ENCODE results near the gene TNNC2.
"Not testable (repeated sequence)": the region's sequence is repeated elsewhere in the genome, so short reads cannot be mapped to it uniquely, and the experiment has no call there.

TNNC2 gene

GRCh38 chr20:45827030-45827652 is at the start of gene TNNC2:
TSS of gene TNNC2 (minus strand) at chr20:45827312. CDS start at chr20:45827248, 64 bp downstream.
- in situ Hi-C loops (cut with MboI; ENCODE audit: low pct_unique_long_range_greater_than_20kb, low sequenced_read_pairs): loop anchor here (10.0 kb wide), 1 partner anchor 128 kb away; no protein-coding TSS in a partner anchor
- DNase-seq: no peak

GRCh38 chr20:45874576-45874975 is 47.5 kb upstream of the TNNC2 start:
- DNase-seq: no peak
- in situ Hi-C loops (cut with MboI; ENCODE audit: low pct_unique_long_range_greater_than_20kb, low sequenced_read_pairs): no loop called here

DNA sequence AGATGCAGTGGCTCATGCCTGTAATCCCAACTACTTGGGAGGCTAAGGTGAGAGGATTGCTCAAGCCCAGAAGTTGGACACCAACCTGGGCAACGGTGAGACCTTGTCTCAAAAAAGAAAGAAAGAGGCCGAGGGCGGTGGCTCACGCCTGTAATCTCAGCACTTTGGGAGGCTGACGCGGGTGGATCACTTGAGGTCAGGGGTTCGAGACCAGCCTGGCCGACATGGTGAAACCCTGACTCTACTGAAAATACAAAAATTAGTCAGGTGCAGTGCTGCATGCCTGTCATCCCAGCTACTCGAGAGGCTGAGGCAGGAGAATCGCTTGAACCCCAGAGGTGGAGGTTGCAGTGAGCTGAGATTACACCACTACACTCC is 47.0 kb upstream of the TNNC2 start:
- in situ Hi-C loops (cut with MboI; ENCODE audit: low pct_unique_long_range_greater_than_20kb, low sequenced_read_pairs); DNase-seq: not testable (repeated sequence)

GRCh38 chr20:45873409-45874103 is 46.4 kb upstream of the TNNC2 start:
- in situ Hi-C loops (cut with MboI; ENCODE audit: low pct_unique_long_range_greater_than_20kb, low sequenced_read_pairs): no loop called here

DNA sequence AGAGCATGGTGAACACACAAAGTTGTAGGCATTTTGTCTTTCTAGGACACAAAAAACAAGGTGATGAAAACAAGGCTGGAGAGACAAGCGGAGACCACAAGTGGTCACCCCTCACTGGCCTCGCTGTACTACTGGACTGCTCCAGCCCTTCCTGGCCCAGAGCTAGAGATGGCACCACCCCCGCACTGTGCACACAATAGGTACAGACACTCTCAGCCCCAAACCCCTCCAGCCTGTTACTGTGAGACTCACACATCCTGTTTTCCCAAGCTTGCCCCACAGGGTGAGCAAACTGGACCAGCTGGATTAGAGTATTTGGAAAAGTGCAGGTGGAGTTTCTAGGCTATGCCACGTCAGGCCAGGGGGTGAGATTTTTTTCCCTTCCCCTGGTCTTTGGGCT is 45.5 kb upstream of the TNNC2 start:
- in situ Hi-C loops (cut with MboI; ENCODE audit: low pct_unique_long_range_greater_than_20kb, low sequenced_read_pairs): no loop called here
- no peak for DNase-seq

More at GRCh38 chr20:45873409-45874103, 46.4 kb upstream of the TNNC2 start:
- DNase-seq: no peak

DNA sequence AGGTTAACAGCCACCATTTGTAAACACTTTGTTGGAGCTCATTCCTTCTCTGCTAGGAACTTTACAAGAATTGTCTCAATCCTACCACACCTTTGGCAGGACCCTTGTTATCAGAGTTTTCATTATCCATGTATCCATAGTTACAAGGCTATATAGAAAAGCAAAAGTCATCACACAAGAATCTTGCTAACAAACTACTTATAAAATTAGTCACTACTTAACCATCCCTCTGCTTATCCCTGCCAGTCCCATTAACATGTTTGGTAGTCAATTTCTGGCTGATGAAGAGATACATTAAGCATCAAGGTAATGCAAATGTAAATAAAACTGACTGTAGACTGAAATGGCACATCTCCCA is 40.7 kb upstream of the TNNC2 start:
- no peak for DNase-seq
- in situ Hi-C loops (cut with MboI; ENCODE audit: low pct_unique_long_range_greater_than_20kb, low sequenced_read_pairs): no loop called here

GRCh38 chr20:45867136-45867818 is 40.2 kb upstream of the TNNC2 start:
- in situ Hi-C loops (cut with MboI; ENCODE audit: low pct_unique_long_range_greater_than_20kb, low sequenced_read_pairs): no loop called here
- DNase-seq: no peak

GRCh38 chr20:45866454-45866853 is 39.3 kb upstream of the TNNC2 start:
- no peak for DNase-seq
- in situ Hi-C loops (cut with MboI; ENCODE audit: low pct_unique_long_range_greater_than_20kb, low sequenced_read_pairs): no loop called here

- in situ Hi-C loops (cut with MboI; ENCODE audit: low pct_unique_long_range_greater_than_20kb, low sequenced_read_pairs): no loop called here
- DNase-seq: no peak
Observed at GRCh38 chr20:45863543-45864470, 36.7 kb upstream of the TNNC2 start.

DNA sequence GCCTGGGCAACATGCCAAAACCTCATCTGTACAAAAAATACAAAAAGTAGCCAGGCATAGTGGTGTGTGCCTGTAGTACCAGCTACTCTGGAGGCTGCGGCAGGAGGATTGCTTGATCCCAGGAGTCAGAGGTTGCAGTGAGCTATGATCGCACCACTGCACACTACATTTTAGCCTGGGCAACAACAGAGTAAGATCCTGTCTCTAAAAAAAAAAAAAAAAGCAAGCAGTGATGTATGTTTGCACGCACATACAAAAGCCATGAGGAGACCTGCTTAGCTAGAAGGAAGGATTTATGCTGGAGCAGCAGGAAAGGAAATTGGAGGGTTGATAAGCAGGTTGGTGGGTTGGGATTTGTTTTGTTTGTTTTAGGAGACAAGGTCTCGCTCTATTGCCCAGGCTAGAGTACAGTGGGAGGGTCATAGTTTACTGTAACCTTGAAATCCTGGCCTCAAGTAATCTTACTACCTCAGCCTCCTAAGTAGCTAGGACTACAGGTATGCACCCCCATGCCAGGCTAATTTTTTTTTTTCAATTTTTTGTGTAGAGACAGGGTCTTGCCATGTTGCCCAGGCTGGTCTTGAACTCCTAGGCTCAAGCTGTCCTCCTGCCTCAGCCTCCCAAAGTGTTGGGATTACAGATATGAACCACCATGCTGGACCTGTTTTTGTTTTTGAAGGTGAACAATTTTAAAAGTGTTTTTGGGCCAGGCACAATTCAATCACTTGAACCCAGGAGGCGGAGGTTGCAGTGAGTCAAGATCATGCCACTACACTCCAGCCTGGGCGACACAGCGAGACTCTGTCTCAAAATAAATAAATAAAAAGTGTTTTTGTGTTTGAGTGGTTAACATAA is 34.3 kb upstream of the TNNC2 start:
- peak; percentile 36 for DNase-seq
- in situ Hi-C loops (cut with MboI; ENCODE audit: low pct_unique_long_range_greater_than_20kb, low sequenced_read_pairs): no loop called here

- DNase-seq: no peak
- in situ Hi-C loops (cut with MboI; ENCODE audit: low pct_unique_long_range_greater_than_20kb, low sequenced_read_pairs): no loop called here
Observed at GRCh38 chr20:45860560-45861220, 33.6 kb upstream of the TNNC2 start.

GRCh38 chr20:45859916-45860315 is 32.8 kb upstream of the TNNC2 start:
- in situ Hi-C loops (cut with MboI; ENCODE audit: low pct_unique_long_range_greater_than_20kb, low sequenced_read_pairs): no loop called here
- DNase-seq: no peak

DNA sequence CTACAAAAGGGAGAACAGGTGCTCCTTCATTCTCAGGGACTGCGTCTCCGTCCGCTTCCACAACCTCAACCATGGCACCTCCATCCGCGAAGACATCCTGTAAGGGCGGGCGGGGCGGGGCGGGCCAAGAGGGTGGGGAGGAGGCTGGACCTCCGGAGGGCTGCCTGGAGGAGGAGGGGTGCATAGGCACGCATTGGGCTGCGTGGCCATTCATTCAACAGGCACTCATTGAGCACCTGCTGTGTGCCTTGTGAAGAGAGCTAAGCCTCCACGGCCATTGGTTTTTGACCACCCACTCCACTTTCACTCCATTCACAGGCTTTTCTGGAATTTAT is 30.7 kb upstream of the TNNC2 start:
- in situ Hi-C loops (cut with MboI; ENCODE audit: low pct_unique_long_range_greater_than_20kb, low sequenced_read_pairs): no loop called here
- DNase-seq: no peak

GRCh38 chr20:45857114-45857881 is 30.2 kb upstream of the TNNC2 start, which contains the start of the genes ACOT8 and ZSWIM3:
TSS of gene ACOT8 (minus strand) at chr20:45857392. CDS start at chr20:45857315, 77 bp downstream.
TSS of gene ZSWIM3 (plus strand) at chr20:45857614. CDS start at chr20:45857826, 212 bp downstream.
- DNase-seq: peak; percentile 100
- in situ Hi-C loops (cut with MboI; ENCODE audit: low pct_unique_long_range_greater_than_20kb, low sequenced_read_pairs): no loop called here

DNA sequence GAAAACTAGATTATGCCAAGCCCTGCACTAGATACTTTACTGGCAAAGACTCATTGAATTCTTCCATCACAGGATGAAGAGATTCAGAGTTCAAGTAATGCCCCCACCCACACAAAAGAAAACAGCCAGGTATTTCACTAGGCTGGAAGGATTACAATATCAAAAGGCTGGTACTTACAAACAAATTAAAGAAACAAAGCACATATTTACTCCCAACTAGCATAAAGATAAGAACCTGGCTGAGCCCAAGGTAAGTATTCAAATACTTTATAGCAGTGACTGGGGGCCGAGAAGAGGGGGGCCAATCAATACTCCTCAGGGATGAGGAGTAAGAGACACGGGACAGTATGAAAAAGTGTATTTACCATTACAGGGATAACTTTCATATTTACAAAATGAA is 26.4 kb upstream of the TNNC2 start:
- DNase-seq: no peak
- in situ Hi-C loops (cut with MboI; ENCODE audit: low pct_unique_long_range_greater_than_20kb, low sequenced_read_pairs): no loop called here

DNA sequence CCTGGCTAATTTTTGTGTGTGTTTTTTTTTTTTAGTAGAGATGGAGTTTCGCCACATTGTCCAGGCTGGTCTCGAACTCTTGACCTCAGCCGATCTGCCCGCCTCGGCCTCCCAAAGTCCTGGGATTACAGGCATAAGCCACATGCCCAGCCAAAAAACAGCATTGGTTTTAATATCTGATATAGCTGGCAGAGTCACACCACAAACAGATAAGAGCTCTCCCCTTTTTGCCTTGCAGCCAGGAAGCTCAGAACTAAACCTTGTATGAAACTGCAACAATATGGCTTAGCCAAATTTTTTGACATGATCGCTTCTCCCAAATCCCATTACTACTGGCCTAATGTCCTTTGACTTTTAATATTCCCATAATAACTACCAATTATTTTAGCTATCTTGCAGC is 25.2 kb upstream of the TNNC2 start:
- in situ Hi-C loops (cut with MboI; ENCODE audit: low pct_unique_long_range_greater_than_20kb, low sequenced_read_pairs): no loop called here
- DNase-seq: no peak

DNA sequence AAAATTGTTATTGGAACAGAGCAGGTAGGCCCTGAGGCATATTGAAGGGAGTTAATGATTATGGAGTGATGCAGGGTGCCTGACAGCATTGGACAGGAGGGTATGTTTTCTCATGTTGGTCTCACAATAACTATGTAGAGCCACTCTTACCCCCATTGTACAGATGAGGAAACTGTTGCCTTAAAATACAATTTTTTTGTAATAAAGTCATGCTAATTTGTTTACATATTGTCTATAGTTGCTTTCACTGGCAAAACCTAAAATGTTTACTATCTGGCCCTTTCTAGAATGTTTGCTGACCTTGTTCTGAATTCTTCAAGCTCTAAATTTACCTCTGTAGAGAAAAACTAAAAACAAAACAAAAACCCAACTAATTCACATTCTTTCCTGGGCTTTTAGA is 24.4 kb upstream of the TNNC2 start:
- in situ Hi-C loops (cut with MboI; ENCODE audit: low pct_unique_long_range_greater_than_20kb, low sequenced_read_pairs): no loop called here

More for the DNA sequence above, 24.4 kb upstream of the TNNC2 start:
- no peak for DNase-seq
